ENCODE results near the gene MAP3K13.
A peak's percentile ranks its signal among the peaks of the same experiment; 100 is the strongest.
"Not testable (repeated sequence)": the region's sequence is repeated elsewhere in the genome, so short reads cannot be mapped to it uniquely, and the experiment has no call there.

The MAP3K13 gene

GRCh38 chr3:185451432-185451831, 88.5 kb downstream of the MAP3K13 start:
- not testable (repeated sequence) for DNase-seq (ENCODE audit: low read depth)

GRCh38 chr3:185457376-185457775, 94.4 kb downstream of the MAP3K13 start:
- DNase-seq (ENCODE audit: low read depth) = no peak

GRCh38 chr3:185460309-185460708, 97.4 kb downstream of the MAP3K13 start:
- no peak for DNase-seq (ENCODE audit: low read depth)

GRCh38 chr3:185460719-185461350, 97.9 kb downstream of the MAP3K13 start:
- DNase-seq (ENCODE audit: low read depth) = no peak

GRCh38 chr3:185465471-185465870, 102.5 kb downstream of the MAP3K13 start:
- no peak for DNase-seq (ENCODE audit: low read depth)

- DNase-seq (ENCODE audit: low read depth) = not testable (repeated sequence)
Observed at GRCh38 chr3:185466123-185466522, 103.2 kb downstream of the MAP3K13 start.

GRCh38 chr3:185469542-185469941, 106.6 kb downstream of the MAP3K13 start:
- DNase-seq (ENCODE audit: low read depth) = no peak

- no peak for DNase-seq (ENCODE audit: low read depth)
Observed at GRCh38 chr3:185470323-185470722, 107.4 kb downstream of the MAP3K13 start.

GRCh38 chr3:185473290-185473815, 110.4 kb downstream of the MAP3K13 start:
- DNase-seq (ENCODE audit: low read depth) = no peak

GRCh38 chr3:185474922-185475321, 112.0 kb downstream of the MAP3K13 start:
- not testable (repeated sequence) for DNase-seq (ENCODE audit: low read depth)

GRCh38 chr3:185477316-185477715, 114.4 kb downstream of the MAP3K13 start:
- DNase-seq (ENCODE audit: low read depth) = no peak

- DNase-seq (ENCODE audit: low read depth) = no peak
Observed at GRCh38 chr3:185479373-185479945, 116.5 kb downstream of the MAP3K13 start.

- no peak for DNase-seq (ENCODE audit: low read depth)
Observed at GRCh38 chr3:185484296-185484695, 121.4 kb downstream of the MAP3K13 start.

- DNase-seq (ENCODE audit: low read depth) = no peak
Observed at GRCh38 chr3:185486394-185486793, 123.5 kb downstream of the MAP3K13 start.

GRCh38 chr3:185488465-185488864, 125.5 kb downstream of the MAP3K13 start:
- no peak for DNase-seq (ENCODE audit: low read depth)

- no peak for DNase-seq (ENCODE audit: low read depth)
Observed at GRCh38 chr3:185489462-185489861, 126.5 kb downstream of the MAP3K13 start.

- DNase-seq (ENCODE audit: low read depth) = no peak
Observed at GRCh38 chr3:185490241-185490640, 127.3 kb downstream of the MAP3K13 start.

- DNase-seq (ENCODE audit: low read depth) = peak; percentile 85
Observed at GRCh38 chr3:185498503-185499396, 135.8 kb downstream of the MAP3K13 start, which contains the start of gene TMEM41A. Gene TMEM41A (minus strand): TSS chr3:185499035. CDS start chr3:185498961, 74 bp downstream.

- no peak for DNase-seq (ENCODE audit: low read depth)
Observed at GRCh38 chr3:185502987-185503386, 140.1 kb downstream of the MAP3K13 start.

GRCh38 chr3:185503521-185503920, 140.6 kb downstream of the MAP3K13 start:
- no peak for DNase-seq (ENCODE audit: low read depth)

- DNase-seq (ENCODE audit: low read depth) = no peak
Observed at GRCh38 chr3:185504636-185505035, 141.7 kb downstream of the MAP3K13 start.

- no peak for DNase-seq (ENCODE audit: low read depth)
Observed at GRCh38 chr3:185507883-185508282, 144.9 kb downstream of the MAP3K13 start.
